ENCODE results near the gene LRFN4.

The LRFN4 gene

GRCh38 chr11:66845876-66846212 lies 11.0 kb upstream of the LRFN4 start:
- DNase-seq = no peak

DNA sequence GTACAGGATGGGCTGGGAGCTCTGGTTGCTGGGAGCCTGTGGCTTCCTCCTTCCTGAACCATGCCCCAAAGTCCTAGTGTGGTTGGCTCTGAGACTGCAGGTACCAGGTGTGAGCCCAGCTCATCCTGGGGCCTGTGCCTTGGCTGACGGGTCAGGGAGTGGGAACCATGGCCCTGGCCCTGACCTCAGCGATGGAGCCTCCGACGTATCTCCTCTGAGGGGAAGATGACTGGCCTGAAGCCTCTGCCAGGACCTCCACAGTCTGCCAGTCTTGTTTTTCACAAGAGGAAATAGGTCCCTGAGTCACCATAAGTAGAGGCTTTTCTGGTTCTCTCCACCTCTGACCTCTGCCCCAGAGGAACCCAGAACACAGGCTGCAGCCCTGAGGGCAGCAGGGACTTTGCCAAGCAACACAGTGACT lies 10.2 kb upstream of the LRFN4 start:
- no peak for DNase-seq

DNA sequence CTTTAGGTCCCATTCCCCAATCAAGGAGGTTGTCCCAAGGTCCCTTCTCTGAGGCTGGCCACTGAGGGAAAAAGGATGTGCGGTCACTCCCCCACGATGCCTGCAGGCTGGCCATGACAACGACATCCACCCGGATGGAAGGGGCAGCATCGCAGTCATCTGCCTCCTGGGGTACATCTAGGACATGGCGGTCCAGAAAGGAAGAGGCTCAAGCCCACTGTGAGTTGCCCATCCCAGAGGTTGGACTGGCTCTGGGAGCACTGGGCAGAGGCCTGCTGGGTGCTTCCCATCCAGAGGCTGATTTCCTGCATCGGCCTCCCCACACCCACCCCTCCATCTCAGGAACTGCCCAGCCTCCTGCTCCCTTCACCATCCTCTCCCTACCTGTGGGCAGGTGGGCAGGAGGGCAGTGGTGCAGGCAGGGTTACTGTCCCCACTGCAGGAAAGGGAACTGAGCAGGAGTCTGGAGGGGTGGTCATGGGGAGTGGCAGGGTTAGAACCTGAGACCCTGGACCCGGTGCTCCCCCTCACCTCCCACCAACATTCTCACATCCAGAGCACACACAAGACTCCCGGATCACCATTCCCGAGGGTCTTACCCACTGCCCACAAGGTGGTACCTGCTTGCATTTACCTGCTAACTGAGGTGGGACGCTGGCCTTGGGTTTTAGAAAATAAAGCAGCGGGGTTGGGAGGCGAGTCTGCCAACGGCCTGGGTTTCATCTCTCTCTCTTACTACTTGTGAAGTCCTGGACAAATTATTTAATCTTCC lies 9.2 kb upstream of the LRFN4 start:
- no peak for DNase-seq

DNA sequence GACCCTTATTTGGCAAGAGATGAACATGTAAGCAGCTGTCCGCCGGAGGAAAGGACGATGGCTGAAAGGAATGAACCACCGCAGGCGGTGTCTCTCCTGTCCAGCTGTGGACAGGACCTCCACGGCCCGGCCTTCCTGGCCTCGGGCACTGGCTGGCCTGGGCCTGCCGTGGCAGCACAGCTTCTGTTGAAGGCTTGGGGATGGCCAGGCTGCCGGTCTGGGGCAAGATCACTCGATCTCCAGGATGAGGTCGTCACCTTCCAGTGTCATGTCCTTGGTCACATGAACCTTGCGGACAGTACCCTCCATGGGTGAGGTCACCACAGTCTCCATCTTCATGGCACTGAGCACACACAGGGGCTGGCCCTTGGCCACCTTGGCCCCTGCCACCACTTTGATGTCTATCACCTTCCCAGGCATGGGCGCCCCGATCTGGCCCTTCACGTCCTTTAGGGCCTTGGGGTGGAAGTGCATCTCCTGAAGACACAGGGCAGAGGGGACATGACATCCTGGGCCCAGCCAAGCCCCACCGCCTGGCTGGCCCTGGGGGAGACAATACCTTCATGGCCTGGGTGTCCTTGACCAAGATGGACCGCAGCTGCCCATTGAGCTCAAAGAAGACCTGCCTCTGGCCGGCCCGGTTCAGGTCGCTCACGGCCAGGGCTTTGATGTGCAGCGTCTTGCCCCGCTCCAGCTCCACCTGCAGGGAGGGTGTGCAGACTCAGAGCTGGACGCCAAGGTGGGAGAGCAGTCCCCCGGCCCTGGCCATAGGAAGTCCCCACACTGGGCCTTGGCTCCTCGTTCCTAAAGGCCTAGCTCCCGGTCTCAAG lies 8.0 kb upstream of the LRFN4 start:
- no peak for DNase-seq

GRCh38 chr11:66849501-66850234 lies 7.2 kb upstream of the LRFN4 start:
- DNase-seq = no peak

DNA sequence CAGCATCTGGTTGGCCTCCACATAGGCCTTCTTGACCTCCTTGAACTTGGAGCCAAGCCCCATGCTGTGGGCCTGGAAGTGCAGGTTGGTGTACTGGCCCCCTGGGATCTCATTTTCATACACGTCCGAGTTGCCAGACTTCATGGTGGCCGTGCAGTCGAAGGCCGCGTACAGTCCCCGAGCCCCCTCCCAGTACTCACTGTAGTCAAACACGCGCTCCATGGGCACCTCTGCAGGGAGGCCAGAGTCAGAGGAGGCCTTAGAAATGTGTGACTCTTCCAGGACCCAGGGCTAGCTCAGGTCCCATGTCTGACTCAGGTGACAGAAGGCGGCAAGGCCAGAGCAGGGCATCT lies 6.7 kb upstream of the LRFN4 start:
- no peak for DNase-seq

GRCh38 chr11:66850588-66851238 lies 6.2 kb upstream of the LRFN4 start:
- no peak for DNase-seq

DNA sequence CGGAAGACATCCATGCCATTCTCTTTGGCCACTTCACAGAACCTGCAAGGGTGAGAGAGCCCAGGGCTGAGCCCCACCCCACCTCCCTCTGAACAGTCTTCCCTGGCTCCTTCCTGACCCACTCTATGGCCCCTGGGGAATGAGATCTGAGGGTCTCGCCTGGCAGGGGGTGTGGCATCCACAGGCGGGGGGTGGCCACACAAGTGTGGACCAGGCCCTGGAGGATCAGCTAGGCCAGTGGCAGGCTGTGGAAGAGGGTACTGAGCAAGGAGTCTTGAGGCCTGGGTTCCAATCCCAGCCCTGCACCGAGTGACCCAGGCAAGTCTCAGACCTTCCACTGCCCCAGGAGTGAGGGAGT lies 5.6 kb upstream of the LRFN4 start:
- no peak for DNase-seq

GRCh38 chr11:66851698-66852465 lies 5.0 kb upstream of the LRFN4 start:
- no peak for DNase-seq

- DNase-seq = no peak
Observed at GRCh38 chr11:66852466-66853241, 4.2 kb upstream of the LRFN4 start.

GRCh38 chr11:66853242-66854229 lies 3.3 kb upstream of the LRFN4 start:
- DNase-seq = no peak

DNA sequence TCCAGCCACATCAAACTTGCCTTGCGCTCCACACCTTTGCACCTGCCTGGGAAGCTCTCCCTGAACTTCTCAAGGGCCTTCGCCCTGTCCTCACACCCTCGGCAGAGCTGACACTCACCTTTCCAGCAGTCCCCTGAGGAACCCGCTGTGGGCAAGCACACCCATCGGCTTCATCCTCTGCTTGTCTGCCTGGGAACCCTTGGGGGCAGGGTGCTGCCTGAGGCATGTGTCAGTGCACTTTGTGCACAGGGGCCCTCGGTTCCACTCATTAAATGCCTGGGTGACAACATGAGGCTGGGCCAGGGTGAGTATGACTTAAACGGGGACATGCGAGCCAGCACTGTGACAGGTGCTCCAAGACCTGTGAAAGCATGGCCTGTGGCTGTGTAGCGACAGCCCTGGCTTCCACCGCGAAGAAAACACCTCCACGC lies 2.6 kb upstream of the LRFN4 start:
- no peak for DNase-seq

DNA sequence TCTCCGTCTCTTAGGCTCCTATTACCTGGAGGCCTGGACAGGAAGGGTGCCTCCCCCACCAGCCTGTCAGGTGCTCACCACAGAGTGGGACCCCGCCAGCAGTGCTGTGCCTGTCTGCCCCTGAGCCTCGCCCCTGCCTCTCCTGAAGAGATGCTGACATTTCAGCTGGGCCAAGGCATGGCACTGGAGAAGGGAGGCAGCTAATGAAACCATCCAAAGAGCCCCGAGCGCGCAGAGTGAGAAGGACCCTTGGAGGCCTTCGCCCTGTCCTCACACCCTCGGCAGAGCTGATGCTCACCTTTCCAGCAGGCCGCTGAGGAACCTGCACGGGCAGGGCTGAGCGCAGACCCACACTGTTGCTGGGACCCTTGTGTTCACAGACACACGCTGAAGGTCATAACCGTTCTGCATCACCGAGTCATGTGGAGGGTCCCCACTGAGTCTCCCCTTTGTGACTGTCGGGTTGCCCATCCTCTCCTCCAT lies 2.1 kb upstream of the LRFN4 start:
- no peak for DNase-seq

DNA sequence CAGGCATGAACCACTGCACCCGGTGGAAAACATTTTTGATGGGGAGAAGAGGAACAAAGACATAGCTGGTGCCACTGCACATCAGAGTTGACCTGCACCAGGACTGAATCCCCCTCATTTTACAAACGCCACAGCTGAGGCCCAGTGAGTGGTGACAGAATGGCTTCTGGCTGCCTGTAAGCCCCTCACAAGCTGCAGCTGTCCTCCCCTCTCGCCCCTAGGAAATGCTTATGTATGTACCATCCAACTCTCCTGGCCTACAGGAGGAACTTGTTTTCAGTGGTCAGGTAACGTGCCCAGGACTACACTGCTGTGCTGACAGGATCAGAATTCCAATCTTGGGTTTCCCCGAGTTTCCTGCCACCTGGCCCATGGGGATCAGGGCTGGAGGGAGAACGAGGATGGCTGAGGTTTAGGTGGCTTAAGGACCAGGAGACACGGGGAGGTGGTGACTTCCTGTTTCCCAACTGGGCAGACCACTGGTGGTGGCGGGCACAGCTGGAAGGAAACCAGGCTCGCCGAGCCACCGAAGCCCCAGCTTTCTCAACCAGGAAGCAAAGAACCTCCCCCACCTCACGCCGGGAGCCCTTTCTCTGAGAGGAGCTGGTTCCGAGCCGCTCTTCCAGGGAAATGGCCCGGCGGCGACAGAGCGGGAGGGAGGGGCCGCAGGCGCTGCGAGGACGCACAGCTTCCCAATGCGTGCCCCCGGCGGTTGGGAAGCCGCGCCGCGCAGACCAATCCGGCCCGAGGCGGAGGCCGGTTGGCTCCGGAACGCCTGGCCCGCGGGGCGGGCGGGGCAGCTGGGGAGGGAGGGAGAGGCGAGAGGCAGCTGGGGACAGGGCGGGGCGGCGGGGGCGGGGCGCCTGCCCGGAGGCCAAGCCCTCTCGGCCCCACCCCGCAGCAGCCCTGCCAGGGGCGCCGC lies 1.0 kb upstream of the LRFN4 start:
- DNase-seq = peak; percentile 92

- no peak for DNase-seq
Observed at GRCh38 chr11:66857234-66857926, 516 bp downstream of the LRFN4 start.

DNA sequence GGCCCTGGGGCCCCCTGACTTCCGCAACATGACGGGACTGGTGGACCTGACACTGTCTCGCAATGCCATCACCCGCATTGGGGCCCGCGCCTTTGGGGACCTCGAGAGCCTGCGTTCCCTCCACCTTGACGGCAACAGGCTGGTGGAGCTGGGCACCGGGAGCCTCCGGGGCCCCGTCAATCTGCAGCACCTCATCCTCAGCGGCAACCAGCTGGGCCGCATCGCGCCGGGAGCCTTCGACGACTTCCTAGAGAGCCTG lies 992 bp downstream of the LRFN4 start:
- DNase-seq = no peak

DNA sequence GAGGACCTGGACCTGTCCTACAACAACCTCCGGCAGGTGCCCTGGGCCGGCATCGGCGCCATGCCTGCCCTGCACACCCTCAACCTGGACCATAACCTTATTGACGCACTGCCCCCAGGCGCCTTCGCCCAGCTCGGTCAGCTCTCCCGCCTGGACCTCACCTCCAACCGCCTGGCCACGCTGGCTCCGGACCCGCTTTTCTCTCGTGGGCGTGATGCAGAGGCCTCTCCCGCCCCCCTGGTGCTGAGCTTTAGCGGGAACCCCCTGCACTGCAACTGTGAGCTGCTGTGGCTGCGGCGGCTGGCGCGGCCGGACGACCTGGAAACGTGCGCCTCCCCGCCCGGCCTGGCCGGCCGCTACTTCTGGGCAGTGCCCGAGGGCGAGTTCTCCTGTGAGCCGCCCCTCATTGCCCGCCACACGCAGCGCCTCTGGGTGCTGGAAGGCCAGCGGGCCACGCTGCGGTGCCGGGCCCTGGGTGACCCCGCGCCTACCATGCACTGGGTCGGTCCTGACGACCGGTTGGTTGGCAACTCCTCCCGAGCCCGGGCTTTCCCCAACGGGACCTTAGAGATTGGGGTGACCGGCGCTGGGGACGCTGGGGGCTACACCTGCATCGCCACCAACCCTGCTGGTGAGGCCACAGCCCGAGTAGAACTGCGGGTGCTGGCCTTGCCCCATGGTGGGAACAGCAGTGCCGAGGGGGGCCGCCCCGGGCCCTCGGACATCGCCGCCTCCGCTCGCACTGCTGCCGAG lies 1.5 kb downstream of the LRFN4 start:
- no peak for DNase-seq

Data from KG1 (cell line).